Measurements from ENCODE around the gene ANKH.

DNA sequence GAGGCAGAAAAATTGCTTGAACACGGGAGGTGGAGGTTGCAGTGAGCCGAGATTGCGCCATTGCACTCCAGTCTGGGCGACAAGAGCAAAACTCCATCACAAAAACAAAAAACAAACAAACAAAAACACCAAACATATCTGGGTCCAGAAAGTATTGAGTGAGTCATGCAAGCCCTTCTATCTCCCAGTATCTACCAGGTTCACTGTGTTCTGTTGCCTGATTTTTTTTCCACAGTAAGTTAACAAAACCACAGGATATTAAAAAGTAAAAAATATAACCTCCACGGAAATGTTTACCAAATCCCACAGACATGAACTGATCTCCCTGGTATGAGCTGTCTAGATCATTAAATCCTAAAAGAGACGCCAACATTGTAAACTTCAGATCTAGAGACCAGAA, 94.4 kb downstream of the ANKH start:
- TF ChIP-seq CTCF (IDR thresholded peaks at IDR 0.05) (no peak), EZH2phosphoT487 (IDR thresholded peaks at IDR 0.05) (no peak), EZH2 (IDR thresholded peaks at IDR 0.05) (no peak)

Measured in neural progenitor cell (in vitro differentiated cells).